Body of pancreas (tissue), 4 donors: ENCODE data around the gene GAK.
"Not testable (repeated sequence)": the region's sequence is repeated elsewhere in the genome, so short reads cannot be mapped to it uniquely, and the experiment has no call there.

Experiments
- CTCF ChIP-seq, 7 experiments: fragments of 450-650 bp in 4 of 7; fragments of 200-600 bp in 3 of 7; sonication (generic) in 3 of 7; IDR thresholded peaks; one replicate each; pipeline ENCODE4 v1.5.1; 2016 to 2019; ENCODE audit warnings: antibody characterized with exemption in 7 of 7
- POLR2A ChIP-seq, 3 donors: fragments of 450-650 bp; IDR thresholded peaks; one replicate each; pipeline ENCODE4 v1.6.1; 2016; ENCODE audit warnings: antibody characterized with exemption in 3 of 3, mild to moderate bottlenecking in 2 of 3

GRCh38 chr4:919004-919680 is 13.0 kb downstream of the GAK start:
- not testable (repeated sequence) for TF ChIP-seq CTCF, POLR2A (IDR thresholded peaks at IDR 0.05)
